ENCODE results near the gene CX3CR1.

CX3CR1 gene

GRCh38 chr3:39299279-39299678 lies 19.4 kb upstream of the CX3CR1 start:
- no peak overlapping the region for H3K27ac ChIP-seq
- TF ChIP-seq CTCF (conservative IDR thresholded peaks at IDR 0.05), result no peak

GRCh38 chr3:39296197-39297077 lies 16.6 kb upstream of the CX3CR1 start:
- no peak for TF ChIP-seq CTCF (conservative IDR thresholded peaks at IDR 0.05)
- H3K27ac ChIP-seq, result no peak overlapping the region

DNA sequence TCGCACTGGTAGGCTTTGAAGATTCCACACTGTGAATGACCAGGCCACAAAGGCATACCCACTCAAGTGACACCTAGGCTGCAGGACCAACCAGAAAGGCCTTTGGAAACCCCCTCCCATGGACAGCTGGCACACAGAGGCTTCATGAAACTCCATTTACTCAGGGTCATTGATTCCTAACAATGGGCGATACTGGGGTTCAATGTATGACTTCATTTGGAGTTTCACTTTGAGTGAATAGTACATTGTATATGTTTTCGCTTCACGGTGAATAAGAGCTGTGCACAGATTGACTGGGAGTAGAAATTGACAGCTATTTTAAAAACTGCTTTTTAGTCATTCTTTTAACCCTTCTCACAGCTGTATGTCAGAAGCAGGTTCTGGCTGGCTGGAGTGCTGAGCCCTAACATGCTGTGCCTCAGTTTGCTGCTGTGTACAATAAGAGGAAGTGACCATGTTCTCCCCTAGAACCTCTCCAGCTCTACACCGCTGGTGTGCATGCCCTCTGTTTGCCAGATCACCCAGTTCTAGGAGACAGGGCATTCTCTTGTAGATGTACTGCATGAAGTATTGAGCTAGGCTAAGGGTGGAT lies 15.4 kb upstream of the CX3CR1 start:
- no peak for TF ChIP-seq CTCF (conservative IDR thresholded peaks at IDR 0.05)
- no peak overlapping the region for H3K27ac ChIP-seq

- TF ChIP-seq CTCF (conservative IDR thresholded peaks at IDR 0.05), result no peak
These were observed 14.8 kb upstream of the CX3CR1 start for GRCh38 chr3:39294446-39295183.

GRCh38 chr3:39292961-39293360 lies 13.1 kb upstream of the CX3CR1 start:
- H3K27ac ChIP-seq, result no peak overlapping the region
- no peak for TF ChIP-seq CTCF (conservative IDR thresholded peaks at IDR 0.05)

More at GRCh38 chr3:39294446-39295183, 14.8 kb upstream of the CX3CR1 start:
- H3K27ac ChIP-seq, result no peak overlapping the region

DNA sequence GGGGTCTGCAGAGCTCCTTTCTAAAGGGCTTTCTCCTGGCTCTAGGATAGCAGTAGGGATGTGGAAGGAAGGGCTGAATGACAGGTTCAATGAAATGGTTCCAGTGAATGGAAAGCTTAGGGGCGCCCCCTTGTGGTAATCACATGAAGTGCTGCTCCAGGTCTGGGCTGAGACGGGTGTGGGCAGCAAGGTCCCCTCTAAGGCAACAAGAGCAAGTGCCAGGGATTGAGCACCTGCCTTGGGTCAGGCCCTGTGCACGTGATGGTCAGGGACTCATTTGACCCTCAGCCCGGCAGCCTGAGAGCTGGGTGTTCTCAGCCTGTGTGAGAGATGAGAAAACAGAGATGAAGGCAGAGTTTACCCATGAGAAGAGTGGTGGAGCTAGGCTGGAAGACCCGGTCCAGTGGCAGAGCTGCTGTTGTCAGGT lies 12.1 kb upstream of the CX3CR1 start:
- peak; percentile 87 for TF ChIP-seq CTCF (conservative IDR thresholded peaks at IDR 0.05)
- no peak overlapping the region for H3K27ac ChIP-seq

- no peak for TF ChIP-seq CTCF (conservative IDR thresholded peaks at IDR 0.05)
- peak overlapping the region; percentile 39 for H3K27ac ChIP-seq
These were observed 10.4 kb upstream of the CX3CR1 start for GRCh38 chr3:39290255-39290654.
